NCI-H748 (cell line): ENCODE data around the gene GPRIN1.
A peak's percentile ranks its signal among the peaks of the same experiment; 100 is the strongest.
"Not testable (repeated sequence)": the region's sequence is repeated elsewhere in the genome, so short reads cannot be mapped to it uniquely, and the experiment has no call there.

ENCODE experiments used
- DNase-seq: peaks from one replicate; lab custom pipeline; 2025; ENCODE audit not compliant: unreplicated experiment; lab: John Stamatoyannopoulos, UW

The GPRIN1 gene

DNA sequence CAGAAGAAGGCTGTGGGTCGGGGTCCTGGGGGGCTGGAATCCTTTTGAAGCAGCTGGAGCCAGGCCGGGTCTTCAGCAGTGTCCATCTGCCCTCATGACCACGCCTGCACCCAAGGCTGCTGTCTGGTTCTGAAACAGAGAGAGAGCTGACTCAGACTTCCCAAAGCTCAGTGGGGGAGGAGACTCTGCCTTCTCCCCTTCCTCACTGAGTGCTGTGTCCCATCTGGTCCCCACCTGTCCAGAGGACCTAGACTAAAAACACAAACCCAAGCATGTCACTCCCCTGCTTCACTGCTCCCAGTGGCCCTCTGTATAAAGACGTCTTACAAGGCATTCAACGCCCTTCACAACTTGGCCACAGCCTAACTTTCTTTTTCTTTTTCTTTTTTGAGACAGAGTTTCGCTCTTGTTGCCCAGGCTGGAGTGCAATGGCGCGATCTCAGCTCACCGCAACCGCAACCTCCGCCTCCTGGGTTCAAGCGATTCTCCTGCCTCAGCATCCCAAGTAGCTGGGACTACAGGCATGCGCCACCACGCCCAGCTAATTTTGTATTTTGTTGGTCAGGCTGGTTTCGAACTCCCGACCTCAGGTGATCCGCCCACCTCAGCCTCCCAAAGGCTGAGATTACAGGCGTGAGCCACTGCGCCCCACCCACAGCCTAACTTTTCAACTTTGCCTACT, 10.1 kb downstream of the GPRIN1 start:
- DNase-seq = not testable (repeated sequence)

DNA sequence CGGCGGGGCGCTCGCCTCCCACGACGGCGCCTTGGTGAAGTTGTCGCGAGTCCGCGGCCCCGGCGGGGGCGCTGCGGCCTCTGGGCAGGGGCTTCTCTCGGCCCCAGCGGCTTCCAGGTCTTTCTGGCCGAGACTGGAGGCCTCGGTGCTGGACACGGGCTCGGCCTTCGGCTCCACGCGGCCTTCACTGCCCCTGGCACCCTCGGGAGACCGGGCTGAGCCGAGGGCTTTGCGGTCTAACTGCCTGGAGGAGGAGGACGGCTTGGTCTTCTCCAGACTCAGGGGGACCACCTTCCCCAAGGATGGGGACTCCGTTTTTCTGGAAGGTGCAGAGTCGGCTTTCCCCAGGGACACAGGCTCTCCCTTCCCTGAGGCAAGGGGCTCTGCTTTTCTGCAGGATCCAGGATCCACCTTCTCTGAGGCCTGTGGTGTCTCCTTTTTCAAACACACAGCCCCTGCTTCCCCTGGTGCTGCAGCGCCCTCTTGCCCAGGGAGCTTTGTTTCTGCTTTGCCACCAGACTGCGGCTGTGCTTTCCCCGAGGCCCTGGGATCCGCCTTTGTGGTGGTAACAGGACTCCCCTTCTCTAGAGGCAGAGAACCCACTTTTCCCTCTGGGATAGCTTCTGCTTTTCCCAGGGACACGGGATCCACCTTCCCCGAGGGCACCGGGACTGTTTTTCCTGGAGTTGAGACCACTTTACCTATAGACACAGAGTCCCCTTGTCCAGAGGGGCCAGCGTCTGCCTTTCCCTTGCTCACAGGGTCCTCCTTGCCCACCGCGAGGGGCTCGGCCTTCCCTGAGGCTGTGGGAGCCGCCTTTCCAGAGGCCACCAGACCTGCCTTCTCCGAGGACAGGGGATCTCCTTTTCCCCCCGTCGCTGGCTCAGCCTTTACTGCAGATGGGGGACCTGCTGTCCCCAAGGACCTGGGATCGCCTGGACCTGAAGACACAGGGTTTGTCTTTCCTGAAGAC, 12.3 kb downstream of the GPRIN1 start:
- DNase-seq = no peak

DNA sequence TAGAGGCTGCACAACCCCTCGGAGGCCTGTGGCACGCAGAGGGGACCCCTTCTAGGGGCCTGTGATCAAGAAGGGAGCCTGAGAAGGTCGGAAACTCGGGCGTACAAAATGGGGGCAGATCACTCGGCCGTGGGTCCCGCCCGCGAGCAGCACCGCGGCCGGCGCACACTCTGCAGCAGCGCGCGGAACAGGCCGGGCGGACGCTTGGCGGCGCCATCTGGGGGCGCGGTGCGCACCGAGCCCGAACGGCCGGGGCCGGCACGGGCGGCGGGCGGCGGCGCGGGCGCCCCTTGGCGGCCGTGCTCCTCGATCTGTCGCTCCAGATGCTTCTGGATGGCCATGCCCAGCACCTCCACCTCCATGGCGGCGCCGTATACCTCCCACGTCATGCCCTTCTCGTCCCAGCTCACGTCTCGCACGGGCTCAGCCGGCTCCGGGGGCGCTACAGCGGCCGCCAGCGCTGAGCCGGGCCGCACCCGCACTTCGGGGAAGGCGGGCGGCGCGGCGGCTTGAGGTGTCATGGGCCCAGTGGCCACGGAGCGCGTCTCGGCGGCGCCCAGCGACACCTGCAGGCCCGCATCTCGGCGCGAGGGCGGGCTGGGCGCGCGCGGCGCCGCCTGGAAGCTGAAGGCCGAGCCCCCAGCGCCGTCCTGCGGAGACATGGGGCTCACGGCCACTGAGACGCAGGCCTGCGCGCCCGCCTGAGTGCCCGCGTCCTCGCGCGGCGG, 13.1 kb downstream of the GPRIN1 start:
- no peak for DNase-seq

GRCh38 chr5:176596069-176596644, 13.8 kb downstream of the GPRIN1 start:
- no peak for DNase-seq

GRCh38 chr5:176595386-176595943, 14.5 kb downstream of the GPRIN1 start:
- DNase-seq = no peak

GRCh38 chr5:176594554-176594953, 15.4 kb downstream of the GPRIN1 start:
- no peak for DNase-seq

- no peak for DNase-seq
Observed at GRCh38 chr5:176593273-176593869, 16.6 kb downstream of the GPRIN1 start.

- DNase-seq = no peak
Observed at GRCh38 chr5:176592573-176592972, 17.4 kb downstream of the GPRIN1 start.

DNA sequence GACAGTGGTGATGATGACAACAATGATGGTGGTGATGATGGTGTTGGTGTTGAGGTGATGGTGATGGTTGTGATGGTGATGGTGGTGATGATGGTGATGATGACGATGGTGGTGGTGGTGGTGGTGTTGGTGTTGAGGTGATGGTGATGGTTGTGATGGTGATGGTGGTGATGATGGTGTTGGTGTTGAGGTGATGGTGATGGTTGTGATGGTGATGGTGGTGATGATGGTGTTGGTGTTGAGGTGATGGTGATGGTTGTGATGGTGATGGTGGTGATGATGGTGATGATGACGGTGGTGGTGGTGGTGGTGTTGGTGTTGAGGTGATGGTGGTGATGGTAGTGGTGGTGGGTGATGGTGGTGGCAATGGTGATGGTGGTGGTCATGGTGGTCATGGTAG, 18.3 kb downstream of the GPRIN1 start:
- not testable (repeated sequence) for DNase-seq

DNA sequence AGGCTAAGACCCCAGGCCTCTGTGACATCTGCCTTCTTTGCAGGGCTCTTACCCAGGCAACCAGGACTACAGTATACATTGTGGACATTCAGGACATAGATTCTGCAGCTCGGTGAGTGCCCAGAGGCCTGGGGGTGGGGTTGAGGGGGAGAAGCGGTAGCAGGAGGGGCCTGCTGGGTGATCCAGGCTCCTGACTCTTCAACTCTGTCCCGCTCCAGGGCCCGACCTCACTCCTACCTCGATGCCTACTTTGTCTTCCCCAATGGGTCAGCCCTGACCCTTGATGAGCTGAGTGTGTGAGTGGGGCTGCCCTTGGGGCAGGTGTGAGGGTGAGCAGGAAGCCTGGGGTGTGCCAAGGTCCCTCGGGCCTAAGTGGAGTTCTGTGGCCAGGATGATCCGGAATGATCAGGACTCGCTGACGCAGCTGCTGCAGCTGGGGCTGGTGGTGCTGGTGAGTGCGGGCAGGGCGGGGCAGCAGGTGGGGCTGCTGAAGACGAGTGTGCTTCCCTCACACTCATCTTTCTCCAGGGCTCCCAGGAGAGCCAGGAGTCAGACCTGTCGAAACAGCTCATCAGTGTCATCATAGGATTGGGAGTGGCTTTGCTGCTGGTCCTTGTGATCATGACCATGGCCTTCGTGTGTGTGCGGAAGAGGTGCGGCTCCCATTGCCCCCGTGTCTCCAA, 19.8 kb downstream of the GPRIN1 start:
- peak; percentile 49 for DNase-seq

DNA sequence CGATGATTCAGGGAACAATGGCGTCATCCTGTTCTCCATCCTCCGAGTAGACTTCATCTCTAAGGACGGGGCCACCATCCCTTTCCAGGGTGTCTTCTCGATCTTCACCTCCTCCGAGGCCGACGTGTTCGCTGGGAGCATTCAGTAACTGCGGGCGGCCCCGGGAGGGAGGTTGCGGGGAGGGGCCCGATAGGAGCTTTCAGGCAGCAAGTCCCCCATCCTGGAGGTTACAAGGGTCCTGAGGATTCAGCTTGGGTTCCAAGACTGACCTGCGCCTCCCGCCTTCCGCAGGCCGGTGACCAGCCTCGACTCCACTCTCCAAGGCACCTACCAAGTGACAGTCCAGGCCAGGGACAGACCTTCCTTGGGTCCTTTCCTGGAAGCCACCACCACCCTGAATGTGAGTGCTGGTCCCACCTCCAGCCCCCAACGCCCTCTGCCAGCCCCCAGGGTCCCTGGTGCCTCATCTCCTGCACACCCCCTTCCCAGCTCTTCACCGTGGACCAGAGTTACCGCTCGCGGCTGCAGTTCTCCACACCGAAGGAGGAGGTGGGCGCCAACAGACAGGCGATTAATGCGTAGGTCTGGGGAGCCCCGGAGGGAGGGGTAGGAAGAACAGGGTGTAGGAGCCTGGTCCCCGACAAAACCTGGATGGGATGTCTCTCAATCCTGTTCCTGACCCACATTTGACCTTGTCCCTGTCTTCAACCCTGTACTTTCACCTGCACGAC, 20.8 kb downstream of the GPRIN1 start:
- no peak for DNase-seq

- DNase-seq = no peak
Observed at GRCh38 chr5:176588297-176588696, 21.7 kb downstream of the GPRIN1 start.

- DNase-seq = no peak
Observed at GRCh38 chr5:176587398-176587797, 22.6 kb downstream of the GPRIN1 start.

DNA sequence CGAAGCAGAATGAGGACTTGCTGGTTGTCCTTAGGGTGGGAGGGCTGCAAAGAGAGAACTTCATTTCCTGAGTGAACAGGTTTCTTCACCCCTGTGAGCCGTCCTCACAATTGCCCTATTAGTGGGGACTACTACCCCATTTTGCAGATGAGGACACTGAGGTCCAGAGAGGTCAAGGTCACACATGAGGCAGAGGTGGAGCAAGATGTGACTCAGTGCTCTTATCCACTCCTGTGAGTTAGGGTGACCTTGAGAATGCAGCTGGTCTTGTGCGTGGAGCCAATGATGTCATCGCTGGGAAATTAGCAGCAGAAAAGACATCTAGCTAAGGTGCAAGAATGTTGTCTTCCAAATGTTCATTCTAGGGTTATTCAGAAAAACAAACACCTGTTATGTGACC, 26.9 kb downstream of the GPRIN1 start:
- DNase-seq = no peak

DNA sequence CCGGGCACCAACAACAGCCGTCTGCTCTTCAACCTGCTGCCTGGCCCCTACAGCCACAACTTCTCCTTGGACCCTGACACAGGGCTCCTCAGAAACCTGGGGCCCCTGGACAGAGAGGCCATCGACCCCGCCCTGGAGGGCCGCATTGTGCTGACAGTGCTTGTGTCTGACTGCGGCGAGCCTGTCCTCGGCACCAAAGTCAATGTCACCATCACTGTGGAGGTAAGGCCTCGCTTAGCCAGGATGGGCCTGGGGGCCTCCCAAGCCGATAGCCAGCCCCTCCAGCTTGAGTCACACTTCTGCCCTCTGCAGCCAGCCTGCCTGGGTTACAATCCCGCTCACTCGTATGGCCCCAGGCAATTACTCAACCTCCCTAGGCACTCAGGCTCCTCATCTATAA, 28.6 kb downstream of the GPRIN1 start:
- DNase-seq = no peak

DNA sequence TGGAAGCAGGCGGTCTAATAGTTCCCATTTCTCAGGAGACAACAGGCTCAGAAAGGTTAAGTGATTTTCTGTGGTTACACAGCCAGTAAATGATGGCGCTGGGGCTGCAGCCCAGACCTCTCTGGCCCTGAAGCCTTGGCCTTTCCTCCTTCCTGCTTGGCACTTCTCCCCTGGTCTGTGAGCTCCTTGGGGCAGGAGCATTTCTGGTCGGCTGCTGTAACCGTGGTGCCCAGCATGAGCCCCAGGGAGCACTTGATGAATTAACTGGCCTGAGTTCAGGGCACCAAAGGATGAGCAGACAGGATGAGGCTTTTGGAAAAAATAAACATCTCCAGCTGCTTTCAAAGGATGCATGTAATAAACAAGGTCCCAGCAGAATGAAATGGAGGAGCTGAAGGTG, 30.6 kb downstream of the GPRIN1 start:
- no peak for DNase-seq

GRCh38 chr5:176578391-176578808, 31.6 kb downstream of the GPRIN1 start:
- DNase-seq = peak; percentile 81

DNA sequence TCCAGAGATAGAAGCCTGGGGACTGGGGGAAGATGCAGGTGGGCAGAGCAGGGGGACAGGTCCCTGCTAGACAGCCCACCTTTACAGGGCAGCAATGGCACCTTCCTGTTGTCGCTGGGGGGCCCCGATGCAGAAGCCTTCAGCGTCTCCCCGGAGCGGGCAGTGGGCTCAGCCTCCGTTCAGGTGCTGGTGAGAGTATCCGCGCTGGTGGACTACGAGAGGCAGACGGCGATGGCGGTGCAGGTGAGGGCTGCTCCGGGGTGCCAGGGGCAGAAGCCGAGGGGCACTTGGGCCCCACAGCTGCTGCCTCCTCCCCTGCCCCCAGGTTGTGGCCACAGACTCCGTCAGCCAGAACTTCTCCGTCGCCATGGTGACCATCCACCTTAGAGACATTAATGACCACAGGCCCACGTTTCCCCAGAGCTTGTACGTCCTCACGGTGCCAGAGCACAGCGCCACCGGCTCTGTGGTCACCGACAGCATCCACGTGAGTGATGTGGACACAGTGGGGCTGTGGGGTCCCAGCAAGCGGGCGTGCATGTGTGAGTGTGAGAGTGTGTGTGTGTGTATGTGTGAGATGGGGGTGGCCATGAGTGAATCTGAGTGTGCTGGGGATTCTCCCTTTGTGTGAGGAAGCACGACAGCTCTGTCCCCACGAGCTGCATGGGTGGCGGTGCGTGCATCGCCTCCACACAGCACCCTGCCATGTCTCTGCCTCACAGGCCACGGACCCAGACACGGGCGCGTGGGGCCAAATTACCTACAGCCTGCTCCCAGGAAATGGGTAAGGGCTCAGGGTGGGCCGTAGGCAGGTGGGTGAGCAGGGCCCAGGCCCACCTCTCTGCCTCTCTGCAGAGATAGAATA, 32.4 kb downstream of the GPRIN1 start:
- no peak for DNase-seq
